ENCODE measurements around the gene CERK. TPM values are rescaled to one million over a fixed set of nuclear protein-coding genes. Genes with fewer than 3 reads are reported as not detected.

Gene CERK
- polyA plus RNA-seq, 1 donor from 2014 or later: 57.4 TPM

- no peaks in the 10 kb centered on the region for H3K9me3 ChIP-seq (ENCODE audit: low read length)
- H3K4me3 ChIP-seq (ENCODE audit: low read length): no peak overlapping the region
- no peaks in the 10 kb centered on the region for H3K9me2 ChIP-seq (ENCODE audit: insufficient read depth, low read length)
- no peaks in the 10 kb centered on the region for H3F3A ChIP-seq (ENCODE audit: insufficient read depth, low read length, poor library complexity, severe bottlenecking)
- no peaks in the 10 kb centered on the region for H3K27me3 ChIP-seq (ENCODE audit: insufficient read depth, low read depth, low read length)
- no peak for TF ChIP-seq POLR2AphosphoS5 (IDR thresholded peaks at IDR 0.05)
- no peak for TF ChIP-seq MXI1 (conservative IDR thresholded peaks at IDR 0.05; ENCODE audit: poor library complexity, severe bottlenecking)
- TF ChIP-seq SMC3 (conservative IDR thresholded peaks at IDR 0.05; ENCODE audit: poor library complexity): no peak
- TF ChIP-seq, protein P1, sequence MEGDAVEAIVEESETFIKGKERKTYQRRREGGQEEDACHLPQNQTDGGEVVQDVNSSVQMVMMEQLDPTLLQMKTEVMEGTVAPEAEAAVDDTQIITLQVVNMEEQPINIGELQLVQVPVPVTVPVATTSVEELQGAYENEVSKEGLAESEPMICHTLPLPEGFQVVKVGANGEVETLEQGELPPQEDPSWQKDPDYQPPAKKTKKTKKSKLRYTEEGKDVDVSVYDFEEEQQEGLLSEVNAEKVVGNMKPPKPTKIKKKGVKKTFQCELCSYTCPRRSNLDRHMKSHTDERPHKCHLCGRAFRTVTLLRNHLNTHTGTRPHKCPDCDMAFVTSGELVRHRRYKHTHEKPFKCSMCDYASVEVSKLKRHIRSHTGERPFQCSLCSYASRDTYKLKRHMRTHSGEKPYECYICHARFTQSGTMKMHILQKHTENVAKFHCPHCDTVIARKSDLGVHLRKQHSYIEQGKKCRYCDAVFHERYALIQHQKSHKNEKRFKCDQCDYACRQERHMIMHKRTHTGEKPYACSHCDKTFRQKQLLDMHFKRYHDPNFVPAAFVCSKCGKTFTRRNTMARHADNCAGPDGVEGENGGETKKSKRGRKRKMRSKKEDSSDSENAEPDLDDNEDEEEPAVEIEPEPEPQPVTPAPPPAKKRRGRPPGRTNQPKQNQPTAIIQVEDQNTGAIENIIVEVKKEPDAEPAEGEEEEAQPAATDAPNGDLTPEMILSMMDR (IDR thresholded peaks at IDR 0.05; ENCODE audit: poor library complexity, severe bottlenecking): no peak
- no peak for TF ChIP-seq EP300 (conservative IDR thresholded peaks at IDR 0.05; ENCODE audit: poor library complexity, severe bottlenecking)
- TF ChIP-seq, protein P2, sequence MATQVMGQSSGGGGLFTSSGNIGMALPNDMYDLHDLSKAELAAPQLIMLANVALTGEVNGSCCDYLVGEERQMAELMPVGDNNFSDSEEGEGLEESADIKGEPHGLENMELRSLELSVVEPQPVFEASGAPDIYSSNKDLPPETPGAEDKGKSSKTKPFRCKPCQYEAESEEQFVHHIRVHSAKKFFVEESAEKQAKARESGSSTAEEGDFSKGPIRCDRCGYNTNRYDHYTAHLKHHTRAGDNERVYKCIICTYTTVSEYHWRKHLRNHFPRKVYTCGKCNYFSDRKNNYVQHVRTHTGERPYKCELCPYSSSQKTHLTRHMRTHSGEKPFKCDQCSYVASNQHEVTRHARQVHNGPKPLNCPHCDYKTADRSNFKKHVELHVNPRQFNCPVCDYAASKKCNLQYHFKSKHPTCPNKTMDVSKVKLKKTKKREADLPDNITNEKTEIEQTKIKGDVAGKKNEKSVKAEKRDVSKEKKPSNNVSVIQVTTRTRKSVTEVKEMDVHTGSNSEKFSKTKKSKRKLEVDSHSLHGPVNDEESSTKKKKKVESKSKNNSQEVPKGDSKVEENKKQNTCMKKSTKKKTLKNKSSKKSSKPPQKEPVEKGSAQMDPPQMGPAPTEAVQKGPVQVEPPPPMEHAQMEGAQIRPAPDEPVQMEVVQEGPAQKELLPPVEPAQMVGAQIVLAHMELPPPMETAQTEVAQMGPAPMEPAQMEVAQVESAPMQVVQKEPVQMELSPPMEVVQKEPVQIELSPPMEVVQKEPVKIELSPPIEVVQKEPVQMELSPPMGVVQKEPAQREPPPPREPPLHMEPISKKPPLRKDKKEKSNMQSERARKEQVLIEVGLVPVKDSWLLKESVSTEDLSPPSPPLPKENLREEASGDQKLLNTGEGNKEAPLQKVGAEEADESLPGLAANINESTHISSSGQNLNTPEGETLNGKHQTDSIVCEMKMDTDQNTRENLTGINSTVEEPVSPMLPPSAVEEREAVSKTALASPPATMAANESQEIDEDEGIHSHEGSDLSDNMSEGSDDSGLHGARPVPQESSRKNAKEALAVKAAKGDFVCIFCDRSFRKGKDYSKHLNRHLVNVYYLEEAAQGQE (IDR thresholded peaks at IDR 0.05; ENCODE audit: borderline replicate concordance): no peak
- TF ChIP-seq RAD21 (conservative IDR thresholded peaks at IDR 0.05): no peak
- no peak for TF ChIP-seq TAF1 (IDR thresholded peaks at IDR 0.05; ENCODE audit: low read depth)
- no peak for TF ChIP-seq EZH2 (IDR thresholded peaks at IDR 0.05; ENCODE audit: borderline replicate concordance, insufficient read depth, low read length, poor library complexity, severe bottlenecking)
- H4K20me1 ChIP-seq (ENCODE audit: insufficient read depth): no peaks in the 10 kb centered on the region
- no peak overlapping the region for H3K9ac ChIP-seq (ENCODE audit: low read length)
- H3K36me3 ChIP-seq (ENCODE audit: insufficient read depth, low read length): no peaks in the 10 kb centered on the region
- no peak overlapping the region for H3K4me2 ChIP-seq (ENCODE audit: low read length)
- no peak overlapping the region for H2AFZ ChIP-seq (ENCODE audit: low read depth, low read length)
- H3K79me2 ChIP-seq (replicated peaks; ENCODE audit: insufficient read depth, low read length): no peaks in the 10 kb centered on the region
- no peak overlapping the region for H3K27ac ChIP-seq (ENCODE audit: low read length)
These were observed 10.3 kb upstream of the CERK start for GRCh38 chr22:46748206-46748907.

DNA sequence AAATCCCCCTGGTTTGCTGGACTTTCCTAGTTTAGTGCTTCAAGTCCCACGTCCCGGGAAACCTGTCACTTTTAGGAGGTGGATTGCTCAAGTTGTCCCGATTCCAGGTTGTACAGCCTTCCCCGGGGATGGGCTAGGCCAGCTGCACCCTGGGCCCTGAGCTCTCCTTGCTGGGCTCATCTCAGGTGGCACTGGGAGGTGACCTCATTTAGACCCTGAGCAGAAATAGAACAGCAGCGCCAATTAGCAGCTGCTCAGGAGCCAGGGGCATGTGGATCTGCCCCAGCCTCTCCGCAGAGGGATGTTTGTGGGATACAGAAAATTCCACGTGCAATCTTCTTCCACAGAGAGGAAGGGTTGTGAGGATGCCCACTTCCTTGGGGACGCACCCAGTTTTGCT lies 9.6 kb upstream of the CERK start:
- Histone ChIP-seq H3K9me3 (ENCODE audit: low read length) (no peaks in the 10 kb centered on the region), H3K27ac (ENCODE audit: low read length) (no peak overlapping the region), H3K9ac (ENCODE audit: low read length) (no peak overlapping the region), H3K27me3 (ENCODE audit: insufficient read depth, low read depth, low read length) (no peaks in the 10 kb centered on the region), H3K36me3 (ENCODE audit: insufficient read depth, low read length) (no peaks in the 10 kb centered on the region), H3K9me2 (ENCODE audit: insufficient read depth, low read length) (no peaks in the 10 kb centered on the region), H2AFZ (ENCODE audit: low read depth, low read length) (no peak overlapping the region), H3K4me2 (ENCODE audit: low read length) (no peak overlapping the region), H3K4me3 (ENCODE audit: low read length) (no peak overlapping the region), H4K20me1 (ENCODE audit: insufficient read depth) (no peaks in the 10 kb centered on the region), H3K79me2 (replicated peaks; ENCODE audit: insufficient read depth, low read length) (no peaks in the 10 kb centered on the region), H3F3A (ENCODE audit: insufficient read depth, low read length, poor library complexity, severe bottlenecking) (no peaks in the 10 kb centered on the region)
- TF ChIP-seq, protein P1 (IDR thresholded peaks at IDR 0.05; ENCODE audit: poor library complexity, severe bottlenecking): no peak
- TF ChIP-seq SMC3 (conservative IDR thresholded peaks at IDR 0.05; ENCODE audit: poor library complexity) (no peak), TAF1 (IDR thresholded peaks at IDR 0.05; ENCODE audit: low read depth) (no peak), POLR2AphosphoS5 (IDR thresholded peaks at IDR 0.05) (no peak), EZH2 (IDR thresholded peaks at IDR 0.05; ENCODE audit: borderline replicate concordance, insufficient read depth, low read length, poor library complexity, severe bottlenecking) (no peak), MXI1 (conservative IDR thresholded peaks at IDR 0.05; ENCODE audit: poor library complexity, severe bottlenecking) (no peak), EP300 (conservative IDR thresholded peaks at IDR 0.05; ENCODE audit: poor library complexity, severe bottlenecking) (no peak)
- TF ChIP-seq, protein P2 (IDR thresholded peaks at IDR 0.05; ENCODE audit: borderline replicate concordance): no peak
